Measurements from ENCODE around the gene FCHO1. TPM values are rescaled to one million over a fixed set of nuclear protein-coding genes. Genes with fewer than 3 reads are reported as not detected.
A peak's percentile ranks its signal among the peaks of the same experiment; 100 is the strongest.

The FCHO1 gene
- total RNA-seq, 2 experiments from 2014 or later = 40.7 to 43.1 TPM

- Histone ChIP-seq H3K4me3 (ENCODE audit: low read length) (peak overlapping the region; percentile 82), H3K36me3 (ENCODE audit: insufficient read depth, low read length) (peaks cover 17% of the 10 kb centered on the region), H3K9me3 (ENCODE audit: control insufficient read depth in 1 of 2, insufficient read depth in 1 of 2, low read length in 2 of 2) (no peaks in the 10 kb centered on the region), H3K4me1 (ENCODE audit: insufficient read depth, low read length) (peaks cover 80% of the 10 kb centered on the region), H3K27me3 (ENCODE audit: control insufficient read depth in 1 of 2, insufficient read depth in 2 of 2, low read length in 2 of 2) (no peaks in the 10 kb centered on the region), H3K27ac (ENCODE audit: low read depth in 1 of 2, low read length in 2 of 2) (peak overlapping the region in 1 of 2 donors; percentile 29)
- intact Hi-C loops (cut with DNase I, micrococcal nuclease) = loop anchor here (2.0 to 5.0 kb wide), 2 partner anchors 35 to 193 kb away; partner anchors contain the start of gene COLGALT1 (in 1 of the 2)
- Mint-ChIP-seq H3K27me3 (no peaks in the 10 kb centered on the region), H3K4me1 (ENCODE audit: low read depth) (peaks cover 59% of the 10 kb centered on the region), H3K9me3 (no peaks in the 10 kb centered on the region), H3K4me3 (peak overlapping the region; percentile 96), H3K27ac (peak overlapping the region; percentile 91), H3K36me3 (ENCODE audit: low read depth) (peaks cover 23% of the 10 kb centered on the region)
- POLR2A ChIA-PET = interaction anchor here (0.6 to 3.3 kb wide), 4 partner anchors 14 to 1918 kb away, joined by 3 to 19 read pairs (median 8); partner anchors contain the start of genes JAK3 and MAP1S
- CTCF ChIA-PET = interaction anchor here (1.4 to 3.1 kb wide), 3 partner anchors 24 to 183 kb away, joined by 4 to 8 read pairs (median 5); partner anchors contain the start of genes CCDC124 and RPL18A
- ATAC-seq (ENCODE audit: poor library complexity) (no peak), DNase-seq (peak in 7 of 14 experiments; percentile 10 to 54 (median 30))
- no peak for TF ChIP-seq CTCF (IDR thresholded peaks at IDR 0.05)
Measured at GRCh38 chr19:17749912-17750317, 1.4 kb upstream of the FCHO1 start.

- Mint-ChIP-seq H3K4me1 (ENCODE audit: low read depth) (peaks cover 66% of the 10 kb centered on the region), H3K9me3 (no peaks in the 10 kb centered on the region), H3K27ac (peak overlapping the region; percentile 91), H3K27me3 (no peaks in the 10 kb centered on the region), H3K36me3 (ENCODE audit: low read depth) (peaks cover 41% of the 10 kb centered on the region), H3K4me3 (peak overlapping the region; percentile 96)
- Histone ChIP-seq H3K27ac (ENCODE audit: low read depth in 1 of 2, low read length in 2 of 2) (peak overlapping the region; percentile 86 to 88), H3K4me3 (ENCODE audit: low read length) (peak overlapping the region; percentile 82), H3K36me3 (ENCODE audit: insufficient read depth, low read length) (peaks cover 36% of the 10 kb centered on the region), H3K27me3 (ENCODE audit: control insufficient read depth in 1 of 2, insufficient read depth in 2 of 2, low read length in 2 of 2) (no peaks in the 10 kb centered on the region), H3K4me1 (ENCODE audit: insufficient read depth, low read length) (peaks cover 89% of the 10 kb centered on the region), H3K9me3 (ENCODE audit: control insufficient read depth in 1 of 2, insufficient read depth in 1 of 2, low read length in 2 of 2) (no peaks in the 10 kb centered on the region)
- CTCF ChIA-PET = interaction anchor here (1.0 to 1.9 kb wide), 3 partner anchors 101 to 181 kb away, joined by 3 to 6 read pairs (median 6); partner anchors contain the start of genes CCDC124 and RPL18A
- no peak for TF ChIP-seq CTCF (IDR thresholded peaks at IDR 0.05)
- DNase-seq (peak in 2 of 14 experiments; percentile 19 to 34), ATAC-seq (ENCODE audit: poor library complexity) (no peak)
- POLR2A ChIA-PET = interaction anchor here (1.1 to 3.3 kb wide), 9 partner anchors 10 to 248 kb away, joined by 3 to 19 read pairs (median 7); partner anchors contain the start of genes JAK3, MAP1S and RPL18A
- intact Hi-C loops (cut with DNase I, micrococcal nuclease) = loop anchor here in 1 of 2 experiments (2.0 kb wide), 1 partner anchor 33 kb away; no protein-coding TSS in a partner anchor
Measured at GRCh38 chr19:17751912-17752273, 616 bp downstream of the FCHO1 start.

- ChIA-PET CTCF (interaction anchor here (0.8 to 1.9 kb wide), 5 partner anchors 10 to 180 kb away, joined by 3 to 6 read pairs (median 3); partner anchors contain the start of genes CCDC124 and RPL18A), POLR2A (interaction anchor here (0.8 to 3.3 kb wide), 6 partner anchors 10 to 229 kb away, joined by 3 to 19 read pairs (median 6); partner anchors contain the start of genes JAK3, MAP1S and RPL18A)
- H3K9me3 ChIP-seq (ENCODE audit: control insufficient read depth in 1 of 2, insufficient read depth in 1 of 2, low read length in 2 of 2) = no peaks in the 10 kb centered on the region
- H3K36me3 ChIP-seq (ENCODE audit: insufficient read depth, low read length) = peaks cover 41% of the 10 kb centered on the region
- DNase-seq (peak in 1 of 14 experiments; percentile 4), ATAC-seq (ENCODE audit: poor library complexity) (no peak)
- H3K4me1 Mint-ChIP-seq (ENCODE audit: low read depth) = peaks cover 59% of the 10 kb centered on the region
- peaks cover 48% of the 10 kb centered on the region for H3K36me3 Mint-ChIP-seq (ENCODE audit: low read depth)
- no peak for TF ChIP-seq CTCF (IDR thresholded peaks at IDR 0.05)
- H3K27me3 ChIP-seq (ENCODE audit: control insufficient read depth in 1 of 2, insufficient read depth in 2 of 2, low read length in 2 of 2) = no peaks in the 10 kb centered on the region
- no peak overlapping the region for H3K27ac ChIP-seq (ENCODE audit: low read depth in 1 of 2, low read length in 2 of 2)
- H3K27me3 Mint-ChIP-seq = no peaks in the 10 kb centered on the region
- H3K4me3 Mint-ChIP-seq = no peak overlapping the region
- no peak overlapping the region for H3K4me3 ChIP-seq (ENCODE audit: low read length)
- peaks cover 82% of the 10 kb centered on the region for H3K4me1 ChIP-seq (ENCODE audit: insufficient read depth, low read length)
- H3K27ac Mint-ChIP-seq = no peak overlapping the region
- intact Hi-C loops (cut with DNase I, micrococcal nuclease) = no loop called here
- no peaks in the 10 kb centered on the region for H3K9me3 Mint-ChIP-seq
Measured at GRCh38 chr19:17752865-17753639, 1.8 kb downstream of the FCHO1 start.

All from CD4-positive, alpha-beta T cell (primary cell).